AML-193 (cell line): ENCODE measurements around the gene RBBP6.
A peak's percentile ranks its signal among the peaks of the same experiment; 100 is the strongest.

ENCODE experiments used
- DNase-seq, 2 experiments: peaks; one replicate each; lab custom pipeline; 2025; lab: John Stamatoyannopoulos, UW

Gene RBBP6

DNA sequence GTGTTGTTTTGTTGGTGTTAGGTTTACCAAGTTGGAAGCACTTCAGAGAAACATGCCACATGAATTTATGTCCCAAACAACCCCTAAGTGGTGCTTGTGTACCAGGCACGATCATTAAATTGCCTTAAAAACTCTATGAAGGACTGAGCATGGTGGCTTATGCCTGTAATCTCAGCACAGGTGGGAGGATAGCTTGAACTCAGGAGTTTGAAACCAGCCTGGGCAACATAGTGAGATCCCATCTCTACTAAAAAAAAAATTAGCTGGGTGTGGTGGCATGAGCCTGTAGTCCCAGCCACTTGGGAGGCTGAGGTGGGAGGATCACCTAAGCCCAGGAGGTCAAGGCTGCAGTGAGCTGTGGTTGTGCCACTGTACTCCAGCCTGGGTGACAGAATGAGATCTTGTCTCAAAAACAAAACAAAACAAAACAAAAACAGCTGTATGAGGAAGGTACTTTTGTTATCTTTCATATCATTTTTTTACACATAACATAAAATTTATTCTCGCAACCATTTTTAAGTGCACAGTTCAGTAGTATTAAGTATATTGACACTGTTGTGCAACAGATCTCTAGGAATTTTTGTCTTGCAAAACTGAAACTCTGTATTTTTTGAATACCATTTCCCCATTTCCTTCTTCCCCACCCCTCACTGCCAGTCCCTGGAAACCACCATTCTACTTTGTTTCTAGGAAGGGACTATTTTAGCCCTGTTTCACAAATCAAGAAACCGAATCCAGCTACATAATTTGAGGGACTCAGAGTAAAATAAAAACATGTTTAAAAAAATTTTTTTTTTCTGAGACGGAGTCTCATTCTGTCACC lies 14.3 kb upstream of the RBBP6 start:
- DNase-seq, result peak; percentile 45 to 46

- no peak for DNase-seq
These were observed 13.3 kb upstream of the RBBP6 start for GRCh38 chr16:24525970-24526559.

GRCh38 chr16:24526701-24527495 lies 12.5 kb upstream of the RBBP6 start:
- DNase-seq, result no peak

DNA sequence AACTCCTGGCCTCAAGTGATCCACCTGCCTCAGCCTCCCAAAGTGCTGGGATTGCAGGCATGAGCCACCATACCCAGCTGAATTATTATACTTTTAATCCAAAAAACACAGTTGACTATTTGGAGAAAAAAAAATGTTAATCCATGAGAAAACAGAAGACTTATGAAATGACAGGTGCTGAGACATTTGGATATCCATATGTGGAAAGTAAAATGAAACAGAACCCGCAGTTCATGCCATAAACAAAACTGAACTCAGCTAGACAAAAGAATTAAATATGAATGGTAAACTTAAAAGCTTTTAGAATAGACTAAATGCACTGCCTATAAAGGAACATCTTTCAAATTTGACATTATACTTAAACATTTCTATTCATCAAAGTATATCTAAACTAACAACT lies 8.2 kb upstream of the RBBP6 start:
- no peak for DNase-seq

DNA sequence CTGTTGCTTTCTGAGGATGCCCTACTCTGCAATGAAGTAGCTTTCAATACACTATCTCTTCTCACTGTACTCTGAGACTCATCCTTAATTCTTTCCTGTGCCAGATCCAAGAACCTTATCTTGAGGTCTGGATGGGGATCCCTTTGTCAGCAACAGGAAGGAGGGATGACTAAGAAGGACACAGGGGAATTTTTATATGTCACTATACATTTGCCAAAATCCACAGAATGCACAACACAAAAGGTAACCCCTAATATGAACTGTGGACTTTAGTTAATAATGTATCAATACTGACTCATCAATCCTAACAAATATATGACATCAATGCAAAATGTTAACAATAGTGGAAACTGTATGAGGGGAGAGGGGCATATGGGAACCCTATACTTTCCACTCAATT lies 4.7 kb upstream of the RBBP6 start:
- DNase-seq, result no peak

DNA sequence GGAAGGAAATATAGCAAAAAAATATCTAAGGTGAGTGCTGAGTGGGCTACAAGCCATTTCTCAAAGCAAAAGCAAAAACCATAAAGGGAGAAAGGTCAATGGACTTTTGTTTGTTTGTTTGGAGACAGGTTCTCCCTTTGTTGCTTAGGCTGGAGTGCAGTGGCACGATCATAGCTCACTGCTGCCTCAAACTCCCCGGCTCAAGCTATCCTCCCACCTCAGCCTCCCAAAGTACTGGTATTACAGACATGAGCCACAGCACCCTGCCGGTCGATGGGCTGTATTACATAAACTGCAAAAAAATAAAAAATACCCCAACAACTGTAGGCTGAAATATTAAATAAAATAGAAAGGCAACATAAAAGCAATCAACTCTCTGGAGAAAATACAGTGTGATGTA lies 3.5 kb upstream of the RBBP6 start:
- peak in 1 of 2 experiments; percentile 33 for DNase-seq

DNA sequence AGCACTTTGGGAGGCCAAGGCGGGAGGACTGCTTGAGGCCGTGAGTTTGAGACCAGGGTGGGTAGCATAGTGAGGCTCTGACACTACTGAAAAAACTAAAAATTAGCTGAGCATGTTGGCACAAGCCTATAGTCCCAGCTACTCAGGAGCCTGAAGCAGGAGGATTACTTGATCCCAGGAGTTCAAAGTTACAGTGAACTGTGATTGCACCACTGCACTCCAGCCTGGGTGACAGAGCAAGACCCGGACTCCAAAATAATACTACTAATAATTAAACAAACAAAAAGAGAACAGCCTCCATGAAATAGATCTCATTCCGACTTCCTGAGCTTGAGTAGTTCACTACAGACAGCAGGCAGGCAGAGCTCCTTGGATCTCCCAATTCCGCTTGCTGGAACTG lies 2.7 kb upstream of the RBBP6 start:
- no peak for DNase-seq

DNA sequence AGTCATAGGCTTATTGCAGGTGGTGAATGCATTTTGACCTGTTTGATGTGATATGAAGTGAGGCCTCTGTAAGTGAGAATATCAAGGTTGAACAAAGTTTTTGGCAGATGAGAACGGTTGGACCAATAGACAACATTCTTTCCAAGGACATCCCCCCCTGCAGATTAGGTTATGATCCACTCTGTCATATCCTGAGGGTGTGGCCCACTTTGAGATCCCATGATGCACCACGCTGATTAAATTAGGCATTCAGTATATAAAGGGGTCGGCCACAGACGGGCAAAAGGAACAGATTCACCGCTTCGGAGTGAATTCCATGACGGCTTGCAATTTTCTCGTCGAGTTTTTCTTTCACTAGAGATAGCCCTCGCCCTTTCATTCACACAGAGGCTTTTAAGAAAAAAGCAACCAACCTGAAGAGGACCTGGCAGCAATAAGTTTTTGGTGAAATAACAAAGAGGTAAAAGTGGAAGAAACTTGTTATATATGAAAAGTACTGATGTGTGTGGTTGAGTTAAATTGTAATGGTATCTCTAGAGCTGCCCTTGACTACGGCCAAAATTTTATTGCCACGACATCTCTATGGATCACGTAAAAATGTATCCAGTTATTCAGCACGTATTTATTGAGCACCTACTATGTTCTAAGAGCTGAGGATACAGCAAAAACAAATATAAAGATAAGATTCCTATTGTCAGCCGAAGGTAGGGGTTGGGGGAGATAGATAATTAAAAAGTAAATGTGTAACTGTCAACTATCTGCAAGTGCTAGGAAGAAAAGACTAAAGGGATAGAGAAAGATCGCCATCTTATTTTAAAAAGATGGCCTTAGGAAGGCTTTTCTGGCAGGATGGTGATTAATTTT lies 1.7 kb upstream of the RBBP6 start:
- no peak for DNase-seq

GRCh38 chr16:24538756-24539294 lies 541 bp upstream of the RBBP6 start:
- peak; percentile 75 to 83 for DNase-seq

GRCh38 chr16:24539850-24540601 lies 660 bp downstream of the RBBP6 start:
- peak; percentile 26 to 35 for DNase-seq

DNA sequence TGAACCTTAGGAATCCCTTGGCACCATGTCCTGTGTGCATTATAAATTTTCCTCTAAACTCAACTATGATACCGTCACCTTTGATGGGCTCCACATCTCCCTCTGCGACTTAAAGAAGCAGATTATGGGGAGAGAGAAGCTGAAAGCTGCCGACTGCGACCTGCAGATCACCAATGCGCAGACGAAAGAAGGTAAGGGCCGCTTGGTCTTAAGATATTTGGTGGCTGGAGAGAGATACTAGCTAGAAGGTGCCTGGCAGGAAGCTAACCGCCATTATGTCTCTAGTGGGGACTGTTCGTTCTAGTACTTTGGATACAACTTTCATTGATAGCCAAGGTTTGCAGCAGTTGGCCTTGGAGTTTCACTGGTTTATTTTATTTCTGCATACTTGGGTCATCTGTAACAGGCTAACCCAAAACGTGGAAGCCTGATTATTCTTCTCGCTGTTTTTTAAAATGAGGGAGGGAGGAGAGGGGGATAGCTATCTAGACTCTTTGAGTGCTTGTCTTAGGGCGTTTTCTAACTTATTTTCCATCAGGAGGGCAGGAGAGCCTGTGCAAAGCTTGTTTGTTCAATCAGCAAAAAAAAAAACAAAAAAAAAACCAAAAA lies 1.3 kb downstream of the RBBP6 start:
- DNase-seq, result peak; percentile 22 to 41

GRCh38 chr16:24541233-24541933 lies 2.0 kb downstream of the RBBP6 start:
- DNase-seq, result no peak

- no peak for DNase-seq
These were observed 4.6 kb downstream of the RBBP6 start for GRCh38 chr16:24543949-24544348.

- no peak for DNase-seq
These were observed 5.3 kb downstream of the RBBP6 start for GRCh38 chr16:24544640-24545039.

- DNase-seq, result no peak
These were observed 10.9 kb downstream of the RBBP6 start for GRCh38 chr16:24550295-24550694.

- no peak for DNase-seq
These were observed 13.4 kb downstream of the RBBP6 start for GRCh38 chr16:24552705-24553246.

DNA sequence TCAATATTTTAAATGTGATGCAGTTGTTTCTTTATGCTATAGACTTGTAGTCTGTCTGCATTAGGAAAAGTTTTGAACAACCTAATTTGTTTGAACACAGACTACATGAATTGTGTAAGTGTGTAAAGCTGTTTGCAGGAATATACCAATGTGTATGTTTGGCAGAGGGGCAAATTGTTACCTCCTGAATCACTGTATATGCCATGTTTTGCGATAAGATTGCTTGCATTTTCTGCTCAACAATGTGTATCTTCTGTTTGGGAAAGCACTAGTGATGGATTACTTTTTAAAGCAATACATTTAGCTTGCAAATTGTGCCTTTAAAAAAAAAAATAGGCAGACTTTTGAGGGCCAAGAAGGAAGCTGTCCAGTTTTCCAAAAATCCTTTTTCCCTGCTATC lies 14.6 kb downstream of the RBBP6 start:
- DNase-seq, result no peak

DNA sequence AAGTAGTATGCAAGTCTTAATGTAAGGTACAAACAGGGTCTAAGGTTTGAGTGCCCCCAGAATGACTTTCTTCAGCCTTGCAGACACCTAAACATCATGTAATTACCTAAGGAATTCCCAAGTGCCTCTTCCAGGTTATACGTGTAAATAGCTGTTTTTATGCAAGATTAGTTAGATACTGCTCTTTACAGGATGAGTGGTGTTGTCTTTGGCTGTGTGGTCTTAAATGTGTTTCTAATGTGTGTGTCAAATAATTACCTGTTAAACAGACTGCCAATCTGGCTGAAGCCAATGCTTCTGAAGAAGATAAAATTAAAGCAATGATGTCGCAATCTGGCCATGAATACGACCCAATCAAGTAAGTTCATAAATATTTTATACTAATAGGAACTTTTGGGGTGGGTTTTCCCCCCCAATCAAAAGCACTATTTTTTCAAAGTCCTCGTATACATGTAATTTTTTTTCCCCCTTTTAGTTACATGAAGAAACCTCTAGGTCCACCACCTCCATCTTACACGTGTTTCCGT lies 16.0 kb downstream of the RBBP6 start:
- no peak for DNase-seq

GRCh38 chr16:24562811-24563210 lies 23.4 kb downstream of the RBBP6 start:
- DNase-seq, result no peak
